Cardiac fibroblast (primary cell): ENCODE measurements around the gene SLC22A12.

Experiments used
- DNase-seq, 2 donors: peaks; one replicate each; pipeline versions ENCODE4 v3.0.0 to v3.0.0-alpha.2; 2010; ENCODE audit warnings: low read depth in 2 of 2
- H3K4me3 ChIP-seq, 2 donors: replicated peaks in 1 of 2; 1 replicate in 1 of 2; 2 replicates in 1 of 2; pipeline ENCODE4 v1.5.1; 2011; ENCODE audit warnings: low read depth in 2 of 2, low read length in 2 of 2, mild to moderate bottlenecking in 2 of 2, moderate library complexity in 1 of 2
- CTCF ChIP-seq: IDR thresholded peaks from one replicate; pipeline ENCODE4 v1.5.1; 2011; ENCODE audit warnings: low read depth, mild to moderate bottlenecking, low read length, inconsistent platforms

SLC22A12 gene

GRCh38 chr11:64586366-64586765 is 4.7 kb upstream of the SLC22A12 start:
- no peak for DNase-seq

GRCh38 chr11:64588701-64589100 is 2.3 kb upstream of the SLC22A12 start:
- TF ChIP-seq CTCF = no peak
- H3K4me3 ChIP-seq = no peak overlapping the region
- DNase-seq = no peak

More at GRCh38 chr11:64586366-64586765, 4.7 kb upstream of the SLC22A12 start:
- no peak overlapping the region for H3K4me3 ChIP-seq
- no peak for TF ChIP-seq CTCF

- no peak for TF ChIP-seq CTCF
- H3K4me3 ChIP-seq = no peak overlapping the region
- no peak for DNase-seq
Observed at GRCh38 chr11:64591257-64592233, 525 bp downstream of the SLC22A12 start.

GRCh38 chr11:64592234-64592615 is 1.2 kb downstream of the SLC22A12 start:
- no peak overlapping the region for H3K4me3 ChIP-seq
- DNase-seq = no peak
- no peak for TF ChIP-seq CTCF

- no peak overlapping the region for H3K4me3 ChIP-seq
- DNase-seq = no peak
- no peak for TF ChIP-seq CTCF
Observed at GRCh38 chr11:64592656-64593055, 1.6 kb downstream of the SLC22A12 start.

- no peak overlapping the region for H3K4me3 ChIP-seq
- no peak for TF ChIP-seq CTCF
- no peak for DNase-seq
Observed at GRCh38 chr11:64593156-64594105, 2.4 kb downstream of the SLC22A12 start.
